ENCODE data around the gene NR2F2.

Gene NR2F2

GRCh38 chr15:96355568-96356187, 25.2 kb downstream of the NR2F2 start:
- no peak for FAIRE-seq

DNA sequence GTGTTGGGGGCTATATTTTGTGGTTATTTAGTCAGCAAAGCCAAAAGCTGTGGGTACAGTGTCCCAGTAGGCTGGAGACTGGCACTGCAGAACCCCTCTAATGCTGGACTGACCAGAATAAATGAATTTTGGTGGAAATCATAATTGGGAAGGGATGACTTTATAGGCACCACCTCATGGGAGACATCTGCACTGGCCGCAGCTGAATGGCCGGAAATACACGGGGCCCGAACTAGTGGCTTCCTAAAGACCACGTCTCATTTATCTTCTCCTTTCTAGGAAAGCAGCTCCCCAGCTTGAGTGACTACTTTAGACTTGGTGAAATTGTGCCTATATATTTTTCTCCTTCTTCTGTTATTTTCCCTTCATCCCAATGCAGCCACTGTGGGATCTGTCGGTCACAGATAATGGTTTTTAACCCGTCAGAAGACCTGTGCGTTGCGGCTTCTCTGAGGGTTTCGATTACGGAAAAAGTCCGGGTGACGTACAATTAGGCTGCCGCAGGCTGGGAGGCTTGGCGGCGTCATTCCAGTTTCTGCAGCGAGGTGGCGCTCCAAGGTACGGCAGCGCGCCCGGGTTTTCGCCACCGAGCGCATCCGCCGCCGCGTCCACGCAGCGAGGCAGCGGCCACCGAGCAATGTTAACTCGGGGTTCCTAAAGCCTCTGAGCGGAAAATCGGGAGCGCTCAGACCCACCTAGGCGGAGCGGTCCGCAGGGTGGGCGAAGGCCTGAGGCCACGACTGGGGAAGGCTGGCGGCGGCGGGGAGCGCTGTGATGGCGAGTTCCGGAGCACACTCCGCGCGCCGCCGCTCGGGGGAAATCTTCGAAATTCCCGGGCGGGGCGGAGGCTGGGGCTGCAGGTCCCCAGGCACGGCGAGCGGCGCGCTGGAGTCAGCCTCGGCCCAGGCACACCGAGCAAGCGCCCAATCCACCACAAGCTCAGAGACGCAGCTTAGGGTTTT, 26.3 kb downstream of the NR2F2 start:
- FAIRE-seq: no peak

- FAIRE-seq: no peak
Observed at GRCh38 chr15:96358001-96358801, 27.7 kb downstream of the NR2F2 start.

- FAIRE-seq: no peak
Observed at GRCh38 chr15:96358821-96359615, 28.5 kb downstream of the NR2F2 start.

GRCh38 chr15:96359616-96360521, 29.4 kb downstream of the NR2F2 start:
- FAIRE-seq: no peak

- no peak for FAIRE-seq
Observed at GRCh38 chr15:96360581-96361308, 30.2 kb downstream of the NR2F2 start.

GRCh38 chr15:96361309-96362010, 31.0 kb downstream of the NR2F2 start:
- no peak for FAIRE-seq

- no peak for FAIRE-seq
Observed at GRCh38 chr15:96362011-96362754, 31.7 kb downstream of the NR2F2 start.

DNA sequence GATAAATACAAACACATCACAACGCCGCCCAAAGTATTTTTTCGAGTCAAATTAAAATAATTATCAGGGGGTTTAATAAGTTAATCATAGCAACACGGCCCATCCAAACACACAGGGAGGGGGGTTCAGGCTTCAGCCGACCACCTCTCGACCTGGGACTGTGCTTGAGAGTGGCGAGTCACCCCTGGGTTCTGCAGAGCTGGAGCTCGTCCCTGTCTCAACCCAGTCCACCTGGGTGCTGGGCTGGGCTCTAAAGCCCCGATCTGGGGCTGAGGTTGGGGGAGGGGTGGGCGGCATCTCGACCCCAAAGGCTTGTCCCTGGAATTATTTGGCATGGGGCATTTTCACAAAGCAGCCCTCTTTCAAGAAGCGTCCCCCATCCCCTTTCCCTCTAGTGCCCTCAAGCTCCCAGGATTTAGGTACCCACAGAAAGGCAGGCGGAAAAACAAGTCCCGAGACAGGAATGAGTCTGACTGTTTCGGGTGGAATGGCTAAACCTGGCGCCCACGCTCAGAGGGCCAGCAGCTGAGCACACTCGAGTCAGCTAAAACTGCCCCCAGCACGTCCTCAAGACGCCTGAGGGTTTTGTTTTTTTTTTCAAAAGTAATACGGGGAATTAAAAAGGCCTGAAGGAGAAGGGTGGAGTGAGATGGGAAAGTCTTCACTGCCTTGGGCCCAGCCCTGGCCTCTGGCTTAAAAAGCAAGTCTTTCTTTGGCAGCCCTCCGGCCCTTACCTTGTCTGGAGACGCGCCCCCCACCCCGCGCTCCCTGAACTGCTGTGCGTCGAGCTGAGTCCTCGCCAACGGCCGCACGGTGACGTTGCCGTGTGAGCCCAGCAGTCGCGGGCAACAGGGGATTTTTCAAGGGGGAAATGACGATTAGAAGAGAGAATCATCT, 32.5 kb downstream of the NR2F2 start:
- no peak for FAIRE-seq

GRCh38 chr15:96363707-96364106, 33.2 kb downstream of the NR2F2 start:
- FAIRE-seq: no peak

GRCh38 chr15:96365781-96366525, 35.5 kb downstream of the NR2F2 start:
- no peak for FAIRE-seq

DNA sequence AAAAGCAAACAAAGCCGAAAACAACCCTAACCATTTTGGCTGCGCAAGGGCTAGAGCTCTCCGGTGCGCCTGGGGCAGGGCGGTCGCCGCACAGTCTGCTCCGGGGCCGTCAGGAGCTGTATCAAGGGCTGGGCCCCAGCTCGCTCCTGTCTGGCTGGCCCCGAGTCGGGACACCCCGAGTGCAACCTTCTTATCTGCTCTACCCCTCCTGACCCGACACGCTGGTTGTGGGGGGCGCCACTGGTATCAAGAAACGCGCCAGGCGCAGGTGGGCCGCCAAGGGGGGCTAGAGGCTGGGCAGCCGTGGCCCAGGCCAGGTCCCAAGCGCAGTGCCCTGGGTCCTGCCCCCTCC, 36.0 kb downstream of the NR2F2 start:
- no peak for FAIRE-seq

DNA sequence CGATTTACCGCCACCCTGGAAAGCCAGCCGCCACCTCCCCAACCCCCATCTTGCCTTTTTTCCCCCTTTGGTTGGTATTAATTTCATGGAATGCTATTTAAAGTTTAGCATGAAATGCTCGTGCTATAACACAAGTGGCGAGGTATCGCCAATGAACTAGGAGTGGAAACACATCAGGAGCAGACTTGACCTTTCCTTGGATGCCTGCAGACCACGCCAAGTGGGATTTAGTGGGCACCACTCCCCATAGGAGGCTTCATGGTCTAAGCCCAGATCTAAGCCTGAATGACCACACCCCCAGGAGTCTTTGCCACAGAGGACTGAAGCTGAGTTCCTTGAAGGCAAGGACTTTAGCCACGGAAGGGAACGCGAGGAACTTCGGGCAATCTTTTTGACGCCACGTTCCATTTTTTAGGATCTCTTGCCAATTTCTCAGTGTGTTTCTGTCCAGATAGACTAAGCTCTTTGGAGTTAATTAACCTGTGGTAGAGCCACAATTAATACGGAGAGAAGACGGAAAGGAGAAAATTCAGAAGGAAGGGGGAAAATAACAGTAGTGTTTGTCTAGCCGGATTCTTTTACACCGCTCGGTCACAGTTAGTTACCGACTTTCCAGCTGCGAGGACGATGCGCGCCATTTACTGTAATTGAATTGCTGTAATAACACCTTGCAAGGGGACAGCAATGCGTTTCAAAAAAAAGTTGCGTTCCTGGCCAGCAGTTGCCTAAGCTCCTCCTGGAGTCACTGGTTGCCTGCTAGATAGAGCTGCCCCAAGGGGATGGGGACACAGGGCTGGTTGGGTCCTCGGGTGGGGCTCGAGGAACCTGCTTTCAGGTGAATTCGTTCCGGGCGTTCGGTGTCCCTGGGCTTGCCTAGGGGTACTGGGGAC, 37.1 kb downstream of the NR2F2 start:
- no peak for FAIRE-seq

DNA sequence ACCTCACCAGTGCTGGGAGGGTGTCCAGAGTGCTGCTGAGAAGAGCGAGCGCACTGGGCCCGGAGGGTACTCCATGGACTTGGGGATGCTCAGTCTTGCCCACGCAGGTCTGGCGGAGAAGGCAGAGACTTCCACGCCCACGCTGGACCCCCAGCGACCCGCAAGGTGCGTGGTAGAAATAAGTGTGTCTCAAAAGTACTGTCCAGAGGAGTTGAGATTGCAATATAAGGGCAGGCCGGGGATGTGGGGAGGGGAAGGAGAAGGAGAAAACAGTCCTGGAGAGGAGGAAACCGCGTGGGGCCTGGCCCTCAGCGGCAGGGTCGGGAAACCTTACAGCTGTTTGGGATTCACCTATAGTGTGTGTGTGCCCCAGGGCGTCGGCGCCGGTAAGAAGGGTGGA, 38.9 kb downstream of the NR2F2 start:
- no peak for FAIRE-seq

DNA sequence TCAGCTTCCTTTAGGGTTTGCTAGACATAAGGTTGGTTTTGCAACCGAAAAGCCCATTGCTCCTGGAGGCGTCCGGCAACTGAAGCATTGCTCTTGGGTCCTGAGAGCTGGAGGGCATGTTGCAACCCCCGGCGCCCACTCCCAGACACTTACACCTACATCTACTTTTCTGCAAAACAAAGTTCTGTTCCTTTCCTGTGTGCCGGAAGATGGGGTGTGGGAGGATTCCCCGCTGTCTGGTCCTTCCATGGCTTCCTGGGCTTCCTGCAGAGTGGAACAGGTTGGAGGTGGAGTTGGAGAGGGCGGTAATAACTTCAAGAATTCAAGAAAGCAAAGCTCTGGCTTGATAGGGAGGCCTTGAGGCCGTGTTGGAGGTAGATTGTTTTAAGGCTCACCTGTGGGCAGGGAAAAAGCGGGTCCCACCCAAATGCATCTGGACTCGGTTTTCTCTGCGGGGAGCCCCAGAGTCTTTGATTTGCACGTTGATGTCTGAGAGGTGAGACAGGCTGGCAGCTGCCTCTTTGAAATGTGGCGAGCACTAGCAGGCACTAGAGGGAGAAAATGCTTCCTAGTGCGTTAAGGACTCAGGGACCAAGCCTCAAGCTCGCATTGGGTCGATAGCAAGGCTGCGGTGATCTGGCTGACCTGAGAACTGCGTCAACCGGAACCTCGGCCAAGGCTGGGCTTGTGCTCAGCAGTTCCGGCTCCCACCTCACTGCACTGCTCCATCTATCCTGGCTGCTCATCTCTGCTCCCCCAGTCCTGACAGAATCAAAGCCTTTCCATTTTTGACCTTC, 39.5 kb downstream of the NR2F2 start:
- no peak for FAIRE-seq

GRCh38 chr15:96372554-96372953, 42.1 kb downstream of the NR2F2 start:
- FAIRE-seq: no peak

All from islet of Langerhans (tissue), 1 donor.